ENCODE data around the gene GJA1. TPM values are rescaled to one million over a fixed set of nuclear protein-coding genes. Genes with fewer than 3 reads are reported as not detected.
"Not testable (repeated sequence)": the region's sequence is repeated elsewhere in the genome, so short reads cannot be mapped to it uniquely, and the experiment has no call there.

The GJA1 gene
- total RNA-seq, 5 donors from 2014 or later (not counting 1 experiment from before 2014, with no cell fraction given) = 1.1 to 1.5 (median 1.4) TPM; not detected in 2

GRCh38 chr6:121448528-121448927 lies 13.1 kb downstream of the GJA1 start:
- H3K27ac ChIP-seq (ENCODE audit: low read length); H3K36me3 ChIP-seq (ENCODE audit: control insufficient read depth in 2 of 2, extremely low read depth in 1 of 2, insufficient read depth in 1 of 2, low read length in 1 of 2); H3K4me3 Mint-ChIP-seq; H3K36me3 Mint-ChIP-seq; CTCF ChIA-PET; ATAC-seq (replicated peaks in 1 of 4); H3K27me3 ChIP-seq (replicated peaks in 1 of 2; ENCODE audit: control insufficient read depth in 2 of 2, extremely low read depth in 1 of 2, insufficient read depth in 2 of 2, low read length in 1 of 2); H3K9me3 ChIP-seq; POLR2A ChIA-PET; DNase-seq; H3K27ac Mint-ChIP-seq; H3K9me3 Mint-ChIP-seq; H3K4me1 Mint-ChIP-seq; H3K4me3 ChIP-seq (ENCODE audit: control insufficient read depth in 1 of 2, extremely low read depth in 1 of 2, low read length in 1 of 2); H3K4me1 ChIP-seq (ENCODE audit: control insufficient read depth in 1 of 2, extremely low read depth in 1 of 2, insufficient read depth in 2 of 2, low read length in 2 of 2): not testable (repeated sequence)
- peaks cover 3 to 11% of the 10 kb centered on the region in 2 donors for H3K27me3 Mint-ChIP-seq
- WGBS (ENCODE audit: insufficient coverage) = 50% methylated on average over 1 of the region's 2 CpGs

DNA sequence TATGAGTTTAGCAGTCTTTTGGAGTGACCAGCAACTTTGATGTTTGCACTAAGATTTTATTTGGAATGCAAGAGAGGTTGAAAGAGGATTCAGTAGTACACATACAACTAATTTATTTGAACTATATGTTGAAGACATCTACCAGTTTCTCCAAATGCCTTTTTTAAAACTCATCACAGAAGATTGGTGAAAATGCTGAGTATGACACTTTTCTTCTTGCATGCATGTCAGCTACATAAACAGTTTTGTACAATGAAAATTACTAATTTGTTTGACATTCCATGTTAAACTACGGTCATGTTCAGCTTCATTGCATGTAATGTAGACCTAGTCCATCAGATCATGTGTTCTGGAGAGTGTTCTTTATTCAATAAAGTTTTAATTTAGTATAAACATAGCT lies 13.9 kb downstream of the GJA1 start:
- ATAC-seq (replicated peaks in 1 of 4) (no peak), DNase-seq (no peak)
- H3K36me3 ChIP-seq (ENCODE audit: control insufficient read depth in 2 of 2, extremely low read depth in 1 of 2, insufficient read depth in 1 of 2, low read length in 1 of 2) = no peaks in the 10 kb centered on the region
- H3K27me3 Mint-ChIP-seq = peaks cover 3 to 11% of the 10 kb centered on the region in 2 donors
- H3K27me3 ChIP-seq (replicated peaks in 1 of 2; ENCODE audit: control insufficient read depth in 2 of 2, extremely low read depth in 1 of 2, insufficient read depth in 2 of 2, low read length in 1 of 2) = no peaks in the 10 kb centered on the region
- POLR2A ChIA-PET = no interaction called here
- no peak overlapping the region for H3K4me3 Mint-ChIP-seq
- CTCF ChIA-PET = no interaction called here
- H3K4me3 ChIP-seq (ENCODE audit: control insufficient read depth in 1 of 2, extremely low read depth in 1 of 2, low read length in 1 of 2) = no peak overlapping the region
- H3K27ac ChIP-seq (ENCODE audit: low read length) = no peak overlapping the region
- H3K4me1 Mint-ChIP-seq = no peaks in the 10 kb centered on the region
- H3K9me3 Mint-ChIP-seq = no peaks in the 10 kb centered on the region
- H3K4me1 ChIP-seq (ENCODE audit: control insufficient read depth in 1 of 2, extremely low read depth in 1 of 2, insufficient read depth in 2 of 2, low read length in 2 of 2) = no peaks in the 10 kb centered on the region
- no peaks in the 10 kb centered on the region for H3K36me3 Mint-ChIP-seq
- no peaks in the 10 kb centered on the region for H3K9me3 ChIP-seq
- no CpG with 5 or more reads among the region's 1 CpG for WGBS (ENCODE audit: insufficient coverage)
- H3K27ac Mint-ChIP-seq = no peak overlapping the region

GRCh38 chr6:121450242-121450641 lies 14.8 kb downstream of the GJA1 start:
- WGBS (ENCODE audit: insufficient coverage) = no CpG with 5 or more reads among the region's 11 CpGs
- no peak for DNase-seq
- peaks cover 3 to 11% of the 10 kb centered on the region in 2 donors for H3K27me3 Mint-ChIP-seq
- Histone ChIP-seq H3K27ac (ENCODE audit: low read length) (no peak overlapping the region), H3K4me1 (ENCODE audit: control insufficient read depth in 1 of 2, extremely low read depth in 1 of 2, insufficient read depth in 2 of 2, low read length in 2 of 2) (no peaks in the 10 kb centered on the region), H3K36me3 (ENCODE audit: control insufficient read depth in 2 of 2, extremely low read depth in 1 of 2, insufficient read depth in 1 of 2, low read length in 1 of 2) (no peaks in the 10 kb centered on the region), H3K27me3 (replicated peaks in 1 of 2; ENCODE audit: control insufficient read depth in 2 of 2, extremely low read depth in 1 of 2, insufficient read depth in 2 of 2, low read length in 1 of 2) (no peaks in the 10 kb centered on the region), H3K4me3 (ENCODE audit: control insufficient read depth in 1 of 2, extremely low read depth in 1 of 2, low read length in 1 of 2) (no peak overlapping the region), H3K9me3 (no peaks in the 10 kb centered on the region)
- no peak overlapping the region for H3K4me3 Mint-ChIP-seq
- H3K27ac Mint-ChIP-seq = no peak overlapping the region
- ChIA-PET POLR2A (no interaction called here), CTCF (no interaction called here)
- H3K36me3 Mint-ChIP-seq = no peaks in the 10 kb centered on the region
- no peaks in the 10 kb centered on the region for H3K4me1 Mint-ChIP-seq
- no peak for ATAC-seq (replicated peaks in 1 of 4)
- no peaks in the 10 kb centered on the region for H3K9me3 Mint-ChIP-seq

DNA sequence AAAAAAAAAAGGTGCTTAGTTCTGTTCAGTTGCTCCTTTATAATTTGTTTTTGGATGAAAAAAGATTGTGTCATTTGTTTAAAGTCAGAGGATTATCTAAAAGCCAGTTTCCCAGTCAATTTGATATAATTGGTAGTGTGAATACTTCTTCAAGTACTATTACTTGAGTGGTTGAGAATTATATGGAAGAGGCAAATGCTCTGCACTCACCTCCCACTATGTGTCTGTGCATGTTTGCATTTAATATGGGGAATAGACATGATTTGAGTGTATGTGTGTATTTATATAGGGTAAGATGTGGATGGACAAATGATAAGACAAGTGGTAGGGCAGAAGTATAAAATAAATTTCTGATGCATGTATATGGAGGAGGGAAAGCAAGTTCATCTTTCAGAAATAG lies 15.8 kb downstream of the GJA1 start:
- CTCF ChIA-PET = no interaction called here
- no peaks in the 10 kb centered on the region for H3K36me3 Mint-ChIP-seq
- no peaks in the 10 kb centered on the region for H3K4me1 Mint-ChIP-seq
- H3K9me3 Mint-ChIP-seq = no peaks in the 10 kb centered on the region
- H3K9me3 ChIP-seq = no peaks in the 10 kb centered on the region
- POLR2A ChIA-PET = no interaction called here
- DNase-seq = no peak
- H3K27me3 Mint-ChIP-seq = peaks cover 2 to 11% of the 10 kb centered on the region in 2 donors
- no peaks in the 10 kb centered on the region for H3K27me3 ChIP-seq (replicated peaks in 1 of 2; ENCODE audit: control insufficient read depth in 2 of 2, extremely low read depth in 1 of 2, insufficient read depth in 2 of 2, low read length in 1 of 2)
- no peak overlapping the region for H3K4me3 ChIP-seq (ENCODE audit: control insufficient read depth in 1 of 2, extremely low read depth in 1 of 2, low read length in 1 of 2)
- H3K27ac Mint-ChIP-seq = no peak overlapping the region
- H3K4me3 Mint-ChIP-seq = no peak overlapping the region
- no peaks in the 10 kb centered on the region for H3K36me3 ChIP-seq (ENCODE audit: control insufficient read depth in 2 of 2, extremely low read depth in 1 of 2, insufficient read depth in 1 of 2, low read length in 1 of 2)
- ATAC-seq (replicated peaks in 1 of 4) = no peak
- no peak overlapping the region for H3K27ac ChIP-seq (ENCODE audit: low read length)
- H3K4me1 ChIP-seq (ENCODE audit: control insufficient read depth in 1 of 2, extremely low read depth in 1 of 2, insufficient read depth in 2 of 2, low read length in 2 of 2) = no peaks in the 10 kb centered on the region

GRCh38 chr6:121453191-121453590 lies 17.7 kb downstream of the GJA1 start:
- H3K4me1 Mint-ChIP-seq = no peaks in the 10 kb centered on the region
- CTCF ChIA-PET = no interaction called here
- Histone ChIP-seq H3K4me3 (ENCODE audit: control insufficient read depth in 1 of 2, extremely low read depth in 1 of 2, low read length in 1 of 2) (no peak overlapping the region), H3K27me3 (replicated peaks in 1 of 2; ENCODE audit: control insufficient read depth in 2 of 2, extremely low read depth in 1 of 2, insufficient read depth in 2 of 2, low read length in 1 of 2) (no peaks in the 10 kb centered on the region), H3K9me3 (no peaks in the 10 kb centered on the region), H3K27ac (ENCODE audit: low read length) (no peak overlapping the region), H3K36me3 (ENCODE audit: control insufficient read depth in 2 of 2, extremely low read depth in 1 of 2, insufficient read depth in 1 of 2, low read length in 1 of 2) (no peaks in the 10 kb centered on the region), H3K4me1 (ENCODE audit: control insufficient read depth in 1 of 2, extremely low read depth in 1 of 2, insufficient read depth in 2 of 2, low read length in 2 of 2) (no peaks in the 10 kb centered on the region)
- H3K27me3 Mint-ChIP-seq = peaks cover 0 to 2% of the 10 kb centered on the region in 2 donors
- POLR2A ChIA-PET = no interaction called here
- DNase-seq (no peak), ATAC-seq (replicated peaks in 1 of 4) (no peak)
- no peak overlapping the region for H3K27ac Mint-ChIP-seq
- no peaks in the 10 kb centered on the region for H3K9me3 Mint-ChIP-seq
- H3K36me3 Mint-ChIP-seq = no peaks in the 10 kb centered on the region
- no peak overlapping the region for H3K4me3 Mint-ChIP-seq
- 20% methylated on average over 1 of the region's 5 CpGs for WGBS (ENCODE audit: insufficient coverage)

DNA sequence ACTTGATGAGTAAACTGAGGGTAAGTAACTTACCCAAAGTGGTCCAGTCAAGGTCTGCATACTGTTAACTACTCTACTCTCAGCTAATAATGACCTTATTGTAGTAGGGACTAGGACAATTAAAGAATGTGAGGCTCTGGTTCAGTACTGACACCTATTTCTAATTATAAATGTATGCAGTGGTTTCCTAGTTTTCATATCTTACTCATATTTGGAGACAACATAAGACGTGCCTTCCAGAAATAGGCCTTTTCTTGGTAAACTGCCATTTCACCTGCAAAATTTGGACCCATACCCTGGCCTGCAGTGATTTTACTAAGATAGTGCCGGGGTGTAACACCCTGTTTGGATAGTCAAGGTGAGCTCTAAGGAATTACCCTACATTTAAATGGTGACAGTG lies 24.7 kb downstream of the GJA1 start:
- no peak for ATAC-seq (replicated peaks in 1 of 4)
- Histone ChIP-seq H3K9me3 (no peaks in the 10 kb centered on the region), H3K27me3 (replicated peaks in 1 of 2; ENCODE audit: control insufficient read depth in 2 of 2, extremely low read depth in 1 of 2, insufficient read depth in 2 of 2, low read length in 1 of 2) (no peaks in the 10 kb centered on the region), H3K4me1 (ENCODE audit: control insufficient read depth in 1 of 2, extremely low read depth in 1 of 2, insufficient read depth in 2 of 2, low read length in 2 of 2) (no peaks in the 10 kb centered on the region), H3K36me3 (ENCODE audit: control insufficient read depth in 2 of 2, extremely low read depth in 1 of 2, insufficient read depth in 1 of 2, low read length in 1 of 2) (no peaks in the 10 kb centered on the region), H3K27ac (ENCODE audit: low read length) (no peak overlapping the region), H3K4me3 (ENCODE audit: control insufficient read depth in 1 of 2, extremely low read depth in 1 of 2, low read length in 1 of 2) (no peak overlapping the region)
- Mint-ChIP-seq H3K36me3 (no peaks in the 10 kb centered on the region), H3K4me3 (no peak overlapping the region), H3K27ac (no peak overlapping the region), H3K9me3 (no peaks in the 10 kb centered on the region), H3K4me1 (no peaks in the 10 kb centered on the region), H3K27me3 (no peaks in the 10 kb centered on the region)
- ChIA-PET CTCF (no interaction called here), POLR2A (no interaction called here)
- no peak for DNase-seq
- 60% methylated on average over 1 of the region's 2 CpGs for WGBS (ENCODE audit: insufficient coverage)

DNA sequence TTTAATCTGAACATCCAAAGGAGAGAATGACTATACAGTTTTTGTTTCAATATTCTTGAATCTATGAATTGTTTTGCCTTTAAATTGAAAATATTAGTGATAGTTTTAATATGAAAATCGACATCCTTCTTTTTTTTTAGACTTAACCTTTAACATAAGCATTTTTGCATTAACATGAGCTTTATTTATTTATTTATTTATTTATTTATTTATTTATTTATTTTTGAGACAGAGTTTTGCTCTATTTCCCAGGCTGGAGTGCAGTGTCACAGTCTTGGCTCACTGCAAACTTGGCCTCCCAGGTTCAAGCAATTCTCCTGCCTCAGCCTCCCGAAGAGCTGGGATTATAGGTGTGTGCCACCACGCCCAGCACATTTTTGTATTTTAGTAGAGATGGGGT lies 27.6 kb downstream of the GJA1 start:
- H3K4me1 Mint-ChIP-seq = no peaks in the 10 kb centered on the region
- H3K9me3 ChIP-seq = no peaks in the 10 kb centered on the region
- CTCF ChIA-PET = interaction anchor here (0.6 kb wide), 2 partner anchors 28 to 954 kb away, joined by 3 read pairs; partner anchors contain the start of gene GJA1 (in 1 of the 2)
- DNase-seq = no peak
- H3K4me1 ChIP-seq (ENCODE audit: control insufficient read depth in 1 of 2, extremely low read depth in 1 of 2, insufficient read depth in 2 of 2, low read length in 2 of 2) = no peaks in the 10 kb centered on the region
- H3K4me3 Mint-ChIP-seq = no peak overlapping the region
- no peaks in the 10 kb centered on the region for H3K36me3 Mint-ChIP-seq
- H3K27ac ChIP-seq (ENCODE audit: low read length) = no peak overlapping the region
- no peak overlapping the region for H3K4me3 ChIP-seq (ENCODE audit: control insufficient read depth in 1 of 2, extremely low read depth in 1 of 2, low read length in 1 of 2)
- H3K27me3 Mint-ChIP-seq = no peaks in the 10 kb centered on the region
- no peak overlapping the region for H3K27ac Mint-ChIP-seq
- no CpG with 5 or more reads among the region's 3 CpGs for WGBS (ENCODE audit: insufficient coverage)
- H3K27me3 ChIP-seq (replicated peaks in 1 of 2; ENCODE audit: control insufficient read depth in 2 of 2, extremely low read depth in 1 of 2, insufficient read depth in 2 of 2, low read length in 1 of 2) = no peaks in the 10 kb centered on the region
- ATAC-seq (replicated peaks in 1 of 4) = no peak
- no peaks in the 10 kb centered on the region for H3K9me3 Mint-ChIP-seq
- POLR2A ChIA-PET = no interaction called here
- H3K36me3 ChIP-seq (ENCODE audit: control insufficient read depth in 2 of 2, extremely low read depth in 1 of 2, insufficient read depth in 1 of 2, low read length in 1 of 2) = no peaks in the 10 kb centered on the region
